H9 (cell line): Measurements from ENCODE around the gene DPP3. TPM values are rescaled to one million over a fixed set of nuclear protein-coding genes. Genes with fewer than 3 reads are reported as not detected.

Experiments used
- DNase-seq: peaks from one replicate; pipeline ENCODE4 v3.0.0-alpha.2; 2017
- H2AFZ ChIP-seq: one replicate; pipeline ENCODE4 v1.6.1; 2013; ENCODE audit warnings: mild to moderate bottlenecking, low read length, control low read depth, moderate library complexity
- H2AK5ac ChIP-seq: 2 replicates; pipeline ENCODE4 v1.6.1; 2013; ENCODE audit warnings: low read length, control low read depth, mixed read lengths; ENCODE audit not compliant: insufficient read length
- H2BK120ac ChIP-seq: one replicate; pipeline ENCODE4 v1.6.1; 2013; ENCODE audit warnings: low read depth, mild to moderate bottlenecking, low read length, control low read depth, inconsistent platforms; ENCODE audit not compliant: poor library complexity, severe bottlenecking
- H2BK12ac ChIP-seq: 2 replicates; pipeline ENCODE4 v1.6.1; 2013; ENCODE audit warnings: low read length, control low read depth, mixed read lengths, low read depth; ENCODE audit not compliant: insufficient read length
- H2BK15ac ChIP-seq: 2 replicates; pipeline ENCODE4 v1.6.1; 2013; ENCODE audit warnings: low read depth, low read length, control low read depth
- H2BK20ac ChIP-seq: one replicate; pipeline ENCODE4 v1.6.1; 2013; ENCODE audit warnings: low read depth, mild to moderate bottlenecking, low read length, control low read depth, inconsistent platforms; ENCODE audit not compliant: poor library complexity, severe bottlenecking
- H2BK5ac ChIP-seq: 2 replicates; pipeline ENCODE4 v1.6.1; 2013; ENCODE audit warnings: low read length, control low read depth, mixed read lengths; ENCODE audit not compliant: insufficient read length
- H3K14ac ChIP-seq: 2 replicates; pipeline ENCODE4 v1.6.1; 2013; ENCODE audit warnings: low read length, control low read depth; ENCODE audit not compliant: insufficient read depth
- H3K18ac ChIP-seq: 2 replicates; pipeline ENCODE4 v1.6.1; 2013; ENCODE audit warnings: low read depth, mild to moderate bottlenecking, mixed read lengths, low read length, control low read depth; ENCODE audit not compliant: insufficient read length
- H3K23ac ChIP-seq: 2 replicates; pipeline ENCODE4 v1.6.1; 2013; ENCODE audit warnings: low read length, control low read depth, mixed read lengths, low read depth; ENCODE audit not compliant: insufficient read length
- H3K23me2 ChIP-seq: 2 replicates; pipeline ENCODE4 v1.6.1; 2013; ENCODE audit warnings: low read depth, mild to moderate bottlenecking, mixed read lengths, low read length, control low read depth; ENCODE audit not compliant: insufficient read length, poor library complexity, severe bottlenecking
- H3K27ac ChIP-seq: 2 replicates; pipeline ENCODE4 v1.5.1; 2013; ENCODE audit warnings: low read length, control low read depth, mixed read lengths, low read depth; ENCODE audit not compliant: insufficient read length
- H3K27me3 ChIP-seq: 2 replicates; pipeline ENCODE4 v1.6.1; 2013; ENCODE audit warnings: low read length, control low read depth, inconsistent platforms; ENCODE audit not compliant: insufficient read depth
- H3K4ac ChIP-seq: 2 replicates; pipeline ENCODE4 v1.6.1; 2013; ENCODE audit warnings: low read depth, mild to moderate bottlenecking, control low read depth, inconsistent platforms, low read length, moderate library complexity
- H3K4me1 ChIP-seq: 2 replicates; pipeline ENCODE4 v1.6.1; 2013; ENCODE audit warnings: low read length, control low read depth, inconsistent platforms; ENCODE audit not compliant: insufficient read depth
- H3K4me2 ChIP-seq: 2 replicates; pipeline ENCODE4 v1.6.1; 2013; ENCODE audit warnings: low read length, control low read depth, mixed read lengths; ENCODE audit not compliant: insufficient read length, insufficient read depth
- H3K56ac ChIP-seq: 2 replicates; pipeline ENCODE4 v1.6.1; 2013; ENCODE audit warnings: low read depth, mild to moderate bottlenecking, mixed read lengths, low read length, control low read depth; ENCODE audit not compliant: insufficient read length
- H3K79me1 ChIP-seq: 2 replicates; pipeline ENCODE4 v1.6.1; 2013; ENCODE audit warnings: low read depth, mild to moderate bottlenecking, moderate library complexity, low read length, control low read depth, inconsistent platforms; ENCODE audit not compliant: insufficient read depth, poor library complexity, severe bottlenecking
- H3K79me2 ChIP-seq: 2 replicates; pipeline ENCODE4 v1.6.1; 2013; ENCODE audit warnings: low read length, control low read depth, inconsistent platforms; ENCODE audit not compliant: insufficient read depth
- H3K9ac ChIP-seq: 2 replicates; pipeline ENCODE4 v1.6.1; 2013; ENCODE audit warnings: low read length, control low read depth, mixed read lengths; ENCODE audit not compliant: insufficient read length; ENCODE audit errors: extremely low read depth
- H3K9me3 ChIP-seq: one replicate; pipeline ENCODE4 v1.6.1; 2013; ENCODE audit warnings: low read depth, low read length, inconsistent platforms; ENCODE audit not compliant: control insufficient read depth
- H3T11ph ChIP-seq: one replicate; pipeline ENCODE4 v1.6.1; 2013; ENCODE audit warnings: mild to moderate bottlenecking, low read length, control low read depth, inconsistent platforms
- H4K20me1 ChIP-seq: one replicate; pipeline ENCODE4 v1.6.1; 2013; ENCODE audit not compliant: control insufficient read depth, insufficient read length, insufficient read depth
- H4K5ac ChIP-seq: 2 replicates; pipeline ENCODE4 v1.6.1; 2013; ENCODE audit warnings: low read depth, mild to moderate bottlenecking, mixed read lengths, low read length, control low read depth; ENCODE audit not compliant: insufficient read length
- H4K8ac ChIP-seq: replicated peaks from 2 replicates; pipeline ENCODE4 v1.6.1; 2013; ENCODE audit warnings: low read length, control low read depth, mixed read lengths, low read depth; ENCODE audit not compliant: insufficient read length
- H4K91ac ChIP-seq: 2 replicates; pipeline ENCODE4 v1.6.1; 2013; ENCODE audit warnings: low read depth, mild to moderate bottlenecking, moderate library complexity, mixed read lengths, low read length, control low read depth; ENCODE audit not compliant: insufficient read length
- H3K27ac Mint-ChIP-seq, 3 experiments: 2 replicates in 2 of 3; 3 replicates in 1 of 3; pipeline ENCODE4 v1.8.0; 2020 to 2021; ENCODE audit warnings: mixed read lengths in 3 of 3, mild to moderate bottlenecking in 1 of 3, moderate library complexity in 1 of 3
- H3K27me3 Mint-ChIP-seq: 2 replicates; pipeline ENCODE4 v1.8.0; 2021; ENCODE audit warnings: low read depth, mild to moderate bottlenecking, moderate library complexity, mixed read lengths
- H3K36me3 Mint-ChIP-seq, 3 experiments: 2 replicates in 2 of 3; 3 replicates in 1 of 3; pipeline ENCODE4 v1.8.0; 2020 to 2021; ENCODE audit warnings: low read depth in 3 of 3, mixed read lengths in 3 of 3; ENCODE audit not compliant: insufficient read depth in 1 of 3
- H3K4me1 Mint-ChIP-seq, 2 experiments: 2 replicates each; pipeline ENCODE4 v1.8.0; 2020; ENCODE audit warnings: mixed read lengths in 2 of 2
- H3K4me3 Mint-ChIP-seq, 2 experiments: 2 replicates in 1 of 2; 3 replicates in 1 of 2; pipeline ENCODE4 v1.8.0; 2020 to 2021; ENCODE audit warnings: mild to moderate bottlenecking in 2 of 2, mixed read lengths in 2 of 2, moderate library complexity in 1 of 2
- H3K9me3 Mint-ChIP-seq, 2 experiments: 2 replicates in 1 of 2; 3 replicates in 1 of 2; pipeline ENCODE4 v1.8.0; 2020; ENCODE audit warnings: mild to moderate bottlenecking in 2 of 2, mixed read lengths in 2 of 2, moderate library complexity in 1 of 2
- CTCF ChIP-seq: fragments of 200-600 bp; sonication (generic); conservative IDR thresholded peaks from 3 replicates; pipeline ENCODE4 v1.8.0; 2021; ENCODE audit warnings: antibody characterized with exemption, mild to moderate bottlenecking
- whole genome bisulfite sequencing: extraction: QIAGEN DNeasy Blood & Tissue Kit; methylation state at CpG from one replicate; pipeline ENCODE4 v1.1.7; 2013; ENCODE audit warnings: missing lambda C conversion rate, low lambda C conversion rate, mixed read lengths; ENCODE audit not compliant: insufficient read length; ENCODE audit errors: extremely low coverage; 5-methylcytosine and 5-hydroxymethylcytosine counted together
- total RNA-seq: library from RNA; stranded (reverse); gene quantifications from 2 replicates; pipeline ENCODE4 v1.2.1, GENCODE V29; 2021

Gene DPP3
- total RNA-seq, 1 experiment from 2014 or later: 85.3 TPM

GRCh38 chr11:66493130-66493529 is 12.9 kb downstream of the DPP3 start:
- no peak overlapping the region for H2BK120ac ChIP-seq
- no peak overlapping the region for H3K23ac ChIP-seq
- no peak overlapping the region for H3K56ac ChIP-seq
- no peak overlapping the region for H3K14ac ChIP-seq
- H3K27me3 Mint-ChIP-seq: no peaks in the 10 kb centered on the region
- no peak overlapping the region for H2AFZ ChIP-seq
- H3K9me3 ChIP-seq: no peaks in the 10 kb centered on the region
- H3T11ph ChIP-seq: no peak overlapping the region
- H3K9ac ChIP-seq: no peak overlapping the region
- H3K4me2 ChIP-seq: no peak overlapping the region
- no peak overlapping the region for H2BK12ac ChIP-seq
- H4K8ac ChIP-seq: no peak overlapping the region
- H3K27me3 ChIP-seq: no peaks in the 10 kb centered on the region
- H4K91ac ChIP-seq: no peak overlapping the region
- no peak overlapping the region for H3K4ac ChIP-seq
- no peak for TF ChIP-seq CTCF
- no peaks in the 10 kb centered on the region for H4K20me1 ChIP-seq
- H2BK15ac ChIP-seq: no peak overlapping the region
- H3K4me1 Mint-ChIP-seq: peaks cover 8 to 11% of the 10 kb centered on the region in 2 experiments
- no peak overlapping the region for H3K4me3 Mint-ChIP-seq
- no peak overlapping the region for H3K18ac ChIP-seq
- no peaks in the 10 kb centered on the region for H3K79me2 ChIP-seq
- H3K79me1 ChIP-seq: no peaks in the 10 kb centered on the region
- no peak overlapping the region for H2BK20ac ChIP-seq
- H3K36me3 Mint-ChIP-seq: peaks cover 13 to 65% (median 40%) of the 10 kb centered on the region in 3 experiments; a peak in 6 of 7 replicates
- no CpG with 5 or more reads among the region's 10 CpGs for WGBS
- no peaks in the 10 kb centered on the region for H3K4me1 ChIP-seq
- no peaks in the 10 kb centered on the region for H3K9me3 Mint-ChIP-seq
- no peak overlapping the region for H3K27ac ChIP-seq
- H2AK5ac ChIP-seq: no peak overlapping the region
- peak overlapping the region in 1 of 3 experiments; percentile 61; a peak in 3 of 7 replicates for H3K27ac Mint-ChIP-seq
- H4K5ac ChIP-seq: no peak overlapping the region
- H2BK5ac ChIP-seq: no peak overlapping the region
- DNase-seq: no peak
- no peaks in the 10 kb centered on the region for H3K23me2 ChIP-seq
